Endothelial cell of umbilical vein (primary cell): ENCODE measurements around the gene SMIM20.

Source experiments
- CTCF ChIP-seq, 2 donors: IDR thresholded peaks; 1 replicate in 1 of 2; 2 replicates in 1 of 2; pipeline ENCODE4 v1.5.1; 2011; ENCODE audit warnings: low read length in 2 of 2, mild to moderate bottlenecking in 2 of 2, moderate library complexity in 2 of 2, control low read depth in 1 of 2, inconsistent platforms in 1 of 2, low read depth in 1 of 2; ENCODE audit not compliant: insufficient read depth in 1 of 2; ENCODE audit errors: extremely low read depth in 1 of 2
- EZH2 ChIP-seq: IDR thresholded peaks from 2 replicates; pipeline ENCODE4 v1.6.1; 2012; ENCODE audit warnings: borderline replicate concordance, low read depth, mild to moderate bottlenecking, moderate library complexity, low read length, inconsistent platforms; ENCODE audit not compliant: severe bottlenecking
- GATA2 ChIP-seq: IDR thresholded peaks from 2 replicates; pipeline ENCODE4 v1.7.0; 2011; ENCODE audit warnings: low read depth, mild to moderate bottlenecking, moderate library complexity, mixed read lengths, low read length; ENCODE audit not compliant: insufficient read length, insufficient read depth
- JUN ChIP-seq: IDR thresholded peaks from 2 replicates; pipeline ENCODE4 v1.6.1; 2011; ENCODE audit warnings: borderline replicate concordance, low read depth; ENCODE audit not compliant: insufficient read length, insufficient read depth
- MAX ChIP-seq: IDR thresholded peaks from 2 replicates; pipeline ENCODE4 v1.6.1; 2011; ENCODE audit not compliant: insufficient read depth, insufficient read length
- MYC ChIP-seq: IDR thresholded peaks from one replicate; pipeline ENCODE4 v1.6.1; 2011; ENCODE audit warnings: mild to moderate bottlenecking, low read depth, low read length
- POLR2A ChIP-seq: IDR thresholded peaks from 2 replicates; pipeline ENCODE4 v1.6.1; 2012; ENCODE audit warnings: low read depth, mild to moderate bottlenecking, control low read depth, low read length
- POLR2AphosphoS5 ChIP-seq: IDR thresholded peaks from 2 replicates; pipeline ENCODE4 v1.6.1; 2012; ENCODE audit warnings: low read depth, mild to moderate bottlenecking, control low read depth, low read length, moderate library complexity; ENCODE audit not compliant: insufficient read depth

- TF ChIP-seq CTCF (IDR thresholded peaks at IDR 0.05; ENCODE audit: extremely low read depth in 1 of 2, insufficient read depth in 1 of 2, low read depth in 1 of 2, low read length in 2 of 2), result no peak
- TF ChIP-seq POLR2A, result no peak
- no peak for TF ChIP-seq EZH2
- TF ChIP-seq GATA2, result no peak
- no peak for TF ChIP-seq MAX
- no peak for TF ChIP-seq POLR2AphosphoS5
- TF ChIP-seq JUN, result no peak
- TF ChIP-seq MYC, result no peak
These were observed 22.7 kb downstream of the SMIM20 start for GRCh38 chr4:25936696-25937095.
